ENCODE data around the gene RPAP2. TPM values are rescaled to one million over a fixed set of nuclear protein-coding genes. Genes with fewer than 3 reads are reported as not detected.

RPAP2 gene
- total RNA-seq, 1 experiment from 2014 or later, result 28.1 TPM

GRCh38 chr1:92362970-92363369 lies 64.1 kb downstream of the RPAP2 start:
- no peaks in the 10 kb centered on the region for H3K9me2 ChIP-seq (ENCODE audit: insufficient read depth)
- peaks cover 0 to 20% of the 10 kb centered on the region in 2 experiments; a peak in 2 of 4 replicates for H3K4me1 ChIP-seq (ENCODE audit: control insufficient read depth in 1 of 2, insufficient read depth in 2 of 2, low read length in 2 of 2)
- no peak for ATAC-seq
- intact Hi-C loops (cut with micrococcal nuclease), result no loop called here
- no peak for TF ChIP-seq REST (IDR thresholded peaks at IDR 0.05; ENCODE audit: low read depth)
- no peak for TF ChIP-seq SRF (IDR thresholded peaks at IDR 0.05; ENCODE audit: low read depth)
- no peak for TF ChIP-seq RAD21 (IDR thresholded peaks at IDR 0.05; ENCODE audit: low read depth)
- TF ChIP-seq SP1 (IDR thresholded peaks at IDR 0.05; ENCODE audit: low read depth), result no peak
- TF ChIP-seq POLR2A (IDR thresholded peaks at IDR 0.05; ENCODE audit: borderline replicate concordance, extremely low read depth, insufficient read depth, insufficient read length), result no peak
- TF ChIP-seq CBX3 (IDR thresholded peaks at IDR 0.05; ENCODE audit: low read depth), result no peak
- TF ChIP-seq FOSL1 (IDR thresholded peaks at IDR 0.05; ENCODE audit: low read depth), result no peak
- no peak for TF ChIP-seq EZH2 (IDR thresholded peaks at IDR 0.05)
- no peak for TF ChIP-seq POLR2AphosphoS5 (IDR thresholded peaks at IDR 0.05; ENCODE audit: low read depth, low read length)
- TF ChIP-seq, protein P1, sequence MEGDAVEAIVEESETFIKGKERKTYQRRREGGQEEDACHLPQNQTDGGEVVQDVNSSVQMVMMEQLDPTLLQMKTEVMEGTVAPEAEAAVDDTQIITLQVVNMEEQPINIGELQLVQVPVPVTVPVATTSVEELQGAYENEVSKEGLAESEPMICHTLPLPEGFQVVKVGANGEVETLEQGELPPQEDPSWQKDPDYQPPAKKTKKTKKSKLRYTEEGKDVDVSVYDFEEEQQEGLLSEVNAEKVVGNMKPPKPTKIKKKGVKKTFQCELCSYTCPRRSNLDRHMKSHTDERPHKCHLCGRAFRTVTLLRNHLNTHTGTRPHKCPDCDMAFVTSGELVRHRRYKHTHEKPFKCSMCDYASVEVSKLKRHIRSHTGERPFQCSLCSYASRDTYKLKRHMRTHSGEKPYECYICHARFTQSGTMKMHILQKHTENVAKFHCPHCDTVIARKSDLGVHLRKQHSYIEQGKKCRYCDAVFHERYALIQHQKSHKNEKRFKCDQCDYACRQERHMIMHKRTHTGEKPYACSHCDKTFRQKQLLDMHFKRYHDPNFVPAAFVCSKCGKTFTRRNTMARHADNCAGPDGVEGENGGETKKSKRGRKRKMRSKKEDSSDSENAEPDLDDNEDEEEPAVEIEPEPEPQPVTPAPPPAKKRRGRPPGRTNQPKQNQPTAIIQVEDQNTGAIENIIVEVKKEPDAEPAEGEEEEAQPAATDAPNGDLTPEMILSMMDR (IDR thresholded peaks at IDR 0.05 in 2 of 3, conservative IDR thresholded peaks at IDR 0.05 in 1 of 3; ENCODE audit: borderline replicate concordance in 1 of 3, insufficient read depth in 1 of 3, low read depth in 2 of 3, low read length in 2 of 3), result no peak
- TF ChIP-seq ZNF274 (IDR thresholded peaks at IDR 0.05; ENCODE audit: low read depth, low read length), result no peak
- TF ChIP-seq EZH2phosphoT487 (IDR thresholded peaks at IDR 0.05; ENCODE audit: borderline replicate concordance), result no peak
- TF ChIP-seq MAX (IDR thresholded peaks at IDR 0.05), result no peak
- TF ChIP-seq YY1 (IDR thresholded peaks at IDR 0.05; ENCODE audit: extremely low read depth, insufficient replicate concordance, low read depth, low read length), result no peak
- no peak for TF ChIP-seq ZFX (IDR thresholded peaks at IDR 0.05)
- TF ChIP-seq JUND (IDR thresholded peaks at IDR 0.05), result no peak
- TF ChIP-seq, protein P2, sequence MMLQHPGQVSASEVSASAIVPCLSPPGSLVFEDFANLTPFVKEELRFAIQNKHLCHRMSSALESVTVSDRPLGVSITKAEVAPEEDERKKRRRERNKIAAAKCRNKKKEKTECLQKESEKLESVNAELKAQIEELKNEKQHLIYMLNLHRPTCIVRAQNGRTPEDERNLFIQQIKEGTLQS (IDR thresholded peaks at IDR 0.05), result no peak
- no peak for TF ChIP-seq ELF1 (IDR thresholded peaks at IDR 0.05; ENCODE audit: borderline replicate concordance, low read depth)
- TF ChIP-seq SIN3A (IDR thresholded peaks at IDR 0.05; ENCODE audit: low read depth), result no peak
- no peaks in the 10 kb centered on the region for H3K79me2 ChIP-seq (ENCODE audit: insufficient read depth, low read length)
- H3K9ac ChIP-seq (ENCODE audit: low read length), result no peak overlapping the region
- no peaks in the 10 kb centered on the region for H3K27me3 ChIP-seq (ENCODE audit: insufficient read depth, low read length)
- no peaks in the 10 kb centered on the region for H3K36me3 ChIP-seq (ENCODE audit: control insufficient read depth in 1 of 2, insufficient read depth in 2 of 2, low read length in 2 of 2)
- H3K4me2 ChIP-seq (ENCODE audit: low read length), result no peak overlapping the region
- RAD21 ChIA-PET (ENCODE audit: low non-redundant PET in 1 of 2, low total read pairs in 2 of 2, uncharacterized antibody in 2 of 2, unreplicated experiment in 2 of 2), result no interaction called here
- no peak overlapping the region for H3K4me3 ChIP-seq (replicated peaks in 1 of 2; ENCODE audit: low read depth in 1 of 2, low read length in 2 of 2)
- CTCF ChIA-PET, result no interaction called here
- BruUV-seq (replicated peaks), result no TSS peak
- POLR2A ChIA-PET, result no interaction called here
- no peaks in the 10 kb centered on the region for H3K9me3 ChIP-seq (ENCODE audit: control insufficient read depth in 1 of 2, insufficient read depth in 1 of 2, low read depth in 1 of 2, low read length in 2 of 2)
- no peak overlapping the region for H3K27ac ChIP-seq (ENCODE audit: low read depth, low read length)
- no peaks in the 10 kb centered on the region for H4K20me1 ChIP-seq (ENCODE audit: insufficient read depth)
- no peak overlapping the region for H2AFZ ChIP-seq (ENCODE audit: low read depth, low read length, poor library complexity, severe bottlenecking)
- no peak for DNase-seq (ENCODE audit: low read depth, low spot score)
